HL-60 (cell line): ENCODE results near the gene KIF26A.

Source experiments
- CTCF ChIP-seq: IDR thresholded peaks from one replicate; pipeline ENCODE4 v1.5.1; 2011; ENCODE audit warnings: low read length, control low read depth, inconsistent platforms; ENCODE audit not compliant: insufficient read depth
- POLR2AphosphoS5 ChIP-seq: IDR thresholded peaks from 2 replicates; pipeline ENCODE4 v1.6.1; 2012; ENCODE audit warnings: low read depth

DNA sequence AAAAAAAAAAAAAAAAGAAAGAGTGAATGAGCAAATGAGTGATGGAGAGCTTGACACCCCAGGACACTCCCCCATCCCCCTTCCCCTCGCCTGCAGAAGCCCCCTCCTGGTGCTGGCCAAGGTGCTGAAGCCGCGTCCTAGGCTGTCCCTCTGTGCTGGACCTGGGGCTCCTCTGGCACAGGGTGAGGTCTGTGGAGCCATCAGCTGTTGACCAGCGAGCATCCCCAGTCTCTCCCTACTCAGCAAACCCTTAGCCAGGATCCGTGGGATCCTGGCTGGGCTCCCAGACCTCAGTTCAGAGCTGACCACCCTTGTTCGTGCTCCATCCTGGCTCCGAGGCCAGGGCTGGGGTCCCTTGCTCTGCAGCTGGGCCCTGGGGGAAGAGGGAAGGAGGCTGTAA, 5.4 kb upstream of the KIF26A start:
- TF ChIP-seq CTCF (no peak), POLR2AphosphoS5 (no peak)
